Smooth muscle cell (in vitro differentiated cells): ENCODE results near the gene NTMT1. TPM values are rescaled to one million over a fixed set of nuclear protein-coding genes. Genes with fewer than 3 reads are reported as not detected.

Experiments
- DNase-seq: peaks from one replicate; lab custom pipeline; 2025; ENCODE audit not compliant: unreplicated experiment; lab: John Stamatoyannopoulos, UW
- H2AFZ ChIP-seq: fragments of 200-600 bp; sonication (generic); 2 replicates; pipeline ENCODE4 v1.6.0; 2016; ENCODE audit warnings: antibody characterized with exemption, low read depth, mild to moderate bottlenecking
- H3F3A ChIP-seq: fragments of 200-600 bp; sonication (generic); 2 replicates; pipeline ENCODE4 v1.6.0; 2017; ENCODE audit warnings: antibody characterized with exemption, low read depth
- H3K27ac ChIP-seq: fragments of 200-600 bp; sonication (generic); 2 replicates; pipeline ENCODE4 v1.5.1; 2016; ENCODE audit warnings: low read depth, mild to moderate bottlenecking
- H3K27me3 ChIP-seq: fragments of 200-600 bp; sonication (generic); 2 replicates; pipeline ENCODE4 v1.6.1; 2016; ENCODE audit warnings: low read depth, mild to moderate bottlenecking
- H3K36me3 ChIP-seq: fragments of 200-600 bp; sonication (generic); 2 replicates; pipeline ENCODE4 v1.5.1; 2016; ENCODE audit warnings: low read depth
- H3K4me1 ChIP-seq: fragments of 200-600 bp; sonication (generic); 2 replicates; pipeline ENCODE4 v1.5.1; 2016; ENCODE audit warnings: low read depth
- H3K4me2 ChIP-seq: fragments of 200-600 bp; sonication (generic); 2 replicates; pipeline ENCODE4 v1.6.0; 2016; ENCODE audit warnings: mild to moderate bottlenecking
- H3K4me3 ChIP-seq: fragments of 200-600 bp; sonication (generic); 2 replicates; pipeline ENCODE4 v1.5.1; 2016; ENCODE audit warnings: mild to moderate bottlenecking
- H3K79me2 ChIP-seq: fragments of 200-600 bp; sonication (generic); 2 replicates; pipeline ENCODE4 v1.6.0; 2016; ENCODE audit warnings: low read depth, mild to moderate bottlenecking
- H3K9ac ChIP-seq: fragments of 200-600 bp; sonication (generic); 2 replicates; pipeline ENCODE4 v1.6.0; 2016; ENCODE audit warnings: low read depth
- H3K9me3 ChIP-seq: fragments of 200-600 bp; sonication (generic); replicated peaks from 2 replicates; pipeline ENCODE4 v1.5.1; 2016; ENCODE audit warnings: low read depth
- H4K20me1 ChIP-seq: fragments of 200-600 bp; sonication (generic); 2 replicates; pipeline ENCODE4 v1.6.0; 2016; ENCODE audit warnings: low read depth
- CTCF ChIP-seq: fragments of 200-600 bp; sonication (generic); IDR thresholded peaks from 2 replicates; pipeline ENCODE4 v1.5.1; 2017; ENCODE audit warnings: borderline replicate concordance, mild to moderate bottlenecking, antibody characterized with exemption; ENCODE audit not compliant: insufficient read depth, poor library complexity, severe bottlenecking
- WGBS: methylation state at CpG from one replicate; pipeline ENCODE4 v1.1.7; 2016; ENCODE audit warnings: low lambda C conversion rate; 5-methylcytosine and 5-hydroxymethylcytosine counted together
- polyA plus RNA-seq: library from polyadenylated mRNA; unstranded; fragments of >200 nt; fragmentation: Nextera tagmentation; extraction: Ambion mirVana; gene quantifications from 2 replicates; pipeline ENCODE4 v1.2.1, GENCODE V29; 2016
- total RNA-seq: library from RNA; depleted of rRNA; stranded (reverse); fragments of >200 nt; gene quantifications from 2 replicates; pipeline ENCODE4 v1.2.3, GENCODE V29; 2014

Gene NTMT1
- total and polyA plus RNA-seq, 2 experiments from 2014 or later: 42.9 to 118 TPM

- Histone ChIP-seq H3K4me3 (no peak overlapping the region), H3K27ac (peak overlapping the region; percentile 88), H3K9ac (peak overlapping the region; percentile 66), H4K20me1 (peaks cover 60% of the 10 kb centered on the region), H2AFZ (no peak overlapping the region), H3K79me2 (peaks cover 73% of the 10 kb centered on the region), H3K4me2 (peak overlapping the region; percentile 91), H3F3A (peaks cover 13% of the 10 kb centered on the region), H3K4me1 (peaks cover 7% of the 10 kb centered on the region), H3K27me3 (no peaks in the 10 kb centered on the region), H3K9me3 (no peaks in the 10 kb centered on the region), H3K36me3 (no peaks in the 10 kb centered on the region)
- DNase-seq: no peak
- WGBS: 41% methylated on average over 17 of the region's 17 CpGs
- no peak for TF ChIP-seq CTCF
Measured at GRCh38 chr9:129669141-129669718, 43.3 kb downstream of the NTMT1 start.

GRCh38 chr9:129669946-129670345, 44.0 kb downstream of the NTMT1 start:
- Histone ChIP-seq H3K4me3 (no peak overlapping the region), H3K9me3 (no peaks in the 10 kb centered on the region), H3K27me3 (no peaks in the 10 kb centered on the region), H3F3A (peaks cover 10% of the 10 kb centered on the region), H3K27ac (peak overlapping the region; percentile 88), H3K36me3 (no peaks in the 10 kb centered on the region), H3K9ac (peak overlapping the region; percentile 66), H3K4me2 (peak overlapping the region; percentile 91), H3K4me1 (peaks cover 7% of the 10 kb centered on the region), H3K79me2 (peaks cover 80% of the 10 kb centered on the region), H4K20me1 (peaks cover 67% of the 10 kb centered on the region), H2AFZ (no peak overlapping the region)
- 63% methylated on average over 13 of the region's 13 CpGs for WGBS
- DNase-seq: no peak
- TF ChIP-seq CTCF: no peak

- Histone ChIP-seq H3K4me2 (no peak overlapping the region), H3K9me3 (no peaks in the 10 kb centered on the region), H3K27me3 (no peaks in the 10 kb centered on the region), H3F3A (peaks cover 9% of the 10 kb centered on the region), H3K27ac (peak overlapping the region; percentile 35), H4K20me1 (peaks cover 78% of the 10 kb centered on the region), H3K79me2 (peaks cover 91% of the 10 kb centered on the region), H3K9ac (no peak overlapping the region), H3K36me3 (no peaks in the 10 kb centered on the region), H3K4me3 (no peak overlapping the region), H2AFZ (no peak overlapping the region), H3K4me1 (peaks cover 7% of the 10 kb centered on the region)
- no peak for TF ChIP-seq CTCF
- no peak for DNase-seq
- WGBS: 86% methylated on average over 9 of the region's 9 CpGs
Measured at GRCh38 chr9:129671065-129671464, 45.1 kb downstream of the NTMT1 start.

- no peaks in the 10 kb centered on the region for H3K36me3 ChIP-seq
- no peak overlapping the region for H3K4me2 ChIP-seq
- peaks cover 83% of the 10 kb centered on the region for H4K20me1 ChIP-seq
- peaks cover 9% of the 10 kb centered on the region for H3F3A ChIP-seq
- H3K27me3 ChIP-seq: no peaks in the 10 kb centered on the region
- no peak overlapping the region for H3K9ac ChIP-seq
- no peaks in the 10 kb centered on the region for H3K9me3 ChIP-seq
- no peak for TF ChIP-seq CTCF
- H3K79me2 ChIP-seq: peaks cover 91% of the 10 kb centered on the region
- no peak overlapping the region for H2AFZ ChIP-seq
- WGBS: 74% methylated on average over 7 of the region's 7 CpGs
- H3K4me1 ChIP-seq: peaks cover 7% of the 10 kb centered on the region
- no peak overlapping the region for H3K27ac ChIP-seq
- DNase-seq: no peak
- no peak overlapping the region for H3K4me3 ChIP-seq
Measured at GRCh38 chr9:129671519-129671918, 45.6 kb downstream of the NTMT1 start.
